ENCODE data around the gene SRP14.
"Not testable (repeated sequence)": the region's sequence is repeated elsewhere in the genome, so short reads cannot be mapped to it uniquely, and the experiment has no call there.

The SRP14 gene

DNA sequence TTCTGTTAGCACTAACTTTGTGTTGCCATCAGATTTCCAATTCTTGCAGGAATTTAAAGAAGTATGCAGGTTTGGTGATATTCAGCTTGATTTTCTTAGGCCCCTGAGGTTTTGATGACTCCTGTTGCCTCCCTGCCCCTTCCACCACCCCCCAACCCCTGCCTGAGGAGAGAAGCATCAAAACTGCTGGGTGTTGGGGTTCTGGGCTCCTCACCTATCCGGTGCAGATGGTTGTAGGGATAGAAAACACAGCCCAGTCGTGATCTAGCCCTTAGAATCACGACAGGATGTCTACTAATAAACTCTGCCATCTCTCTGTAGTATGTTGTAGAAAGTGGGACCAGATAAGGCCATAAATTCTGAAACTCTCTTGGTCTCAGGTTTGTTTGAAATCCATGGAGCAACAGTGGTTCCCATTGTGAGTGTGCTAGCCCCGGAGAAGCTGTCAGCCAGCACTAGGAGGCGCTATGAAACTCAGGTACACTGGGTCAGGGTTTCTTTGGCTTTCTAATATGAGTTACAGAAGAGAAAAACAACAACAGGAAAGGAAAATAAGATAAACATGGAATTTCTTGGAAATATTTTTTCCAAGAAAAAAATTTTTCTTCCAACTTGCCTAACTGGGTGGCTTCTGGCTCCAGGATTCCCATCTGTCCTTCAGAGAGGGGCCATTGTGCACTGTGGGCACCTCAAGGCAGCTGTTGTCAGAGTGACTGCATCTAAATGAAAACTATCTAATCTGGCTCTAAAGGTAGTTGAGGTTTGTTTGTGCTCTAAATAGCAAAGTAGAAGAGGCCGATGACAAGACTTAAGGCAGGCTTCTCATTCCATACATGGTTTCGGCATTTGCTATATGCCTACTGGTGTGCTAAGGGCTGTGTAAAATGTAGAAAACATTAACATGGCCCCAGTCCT, 8.7 kb downstream of the SRP14 start:
- DNase-seq (ENCODE audit: low read depth in 2 of 2) = no peak

DNA sequence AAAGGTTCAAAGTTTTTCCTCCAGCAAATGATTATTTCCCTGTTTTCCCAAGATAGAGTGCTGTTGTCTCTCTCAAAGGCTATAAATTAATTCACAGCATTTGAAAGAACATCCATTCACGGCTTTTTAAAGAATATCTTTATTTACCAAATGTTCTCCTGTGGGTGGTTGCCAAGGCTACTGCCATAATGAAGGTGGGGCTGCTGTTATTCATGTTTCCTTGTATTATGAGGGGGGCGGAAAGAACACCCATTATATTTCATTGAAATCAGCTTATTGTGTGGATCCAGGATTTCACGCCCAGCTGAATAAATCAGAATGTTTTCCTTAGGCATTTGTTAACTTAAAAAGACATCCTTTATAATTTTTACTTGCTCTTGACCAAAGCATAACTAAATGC, 10.1 kb downstream of the SRP14 start:
- DNase-seq (ENCODE audit: low read depth in 2 of 2) = no peak

DNA sequence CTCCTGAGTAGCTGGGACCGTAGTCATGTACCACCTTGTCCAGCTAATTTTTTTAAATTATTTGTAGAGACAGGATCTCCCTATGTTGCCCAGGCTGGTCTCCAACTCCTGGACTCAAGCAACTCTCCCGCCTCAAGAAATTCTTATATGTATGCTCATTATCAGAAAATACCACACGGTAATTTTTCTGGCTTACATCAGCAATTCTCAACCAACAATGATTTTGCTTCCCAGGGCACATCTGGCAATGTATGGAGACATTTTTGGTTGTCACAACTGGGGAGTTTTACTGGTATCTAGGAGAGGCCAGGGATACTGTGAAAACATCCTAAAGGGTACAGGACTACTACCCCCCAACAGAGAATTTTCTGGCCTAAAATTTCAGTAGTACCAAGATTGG, 10.8 kb downstream of the SRP14 start:
- no peak for DNase-seq (ENCODE audit: low read depth in 2 of 2)

DNA sequence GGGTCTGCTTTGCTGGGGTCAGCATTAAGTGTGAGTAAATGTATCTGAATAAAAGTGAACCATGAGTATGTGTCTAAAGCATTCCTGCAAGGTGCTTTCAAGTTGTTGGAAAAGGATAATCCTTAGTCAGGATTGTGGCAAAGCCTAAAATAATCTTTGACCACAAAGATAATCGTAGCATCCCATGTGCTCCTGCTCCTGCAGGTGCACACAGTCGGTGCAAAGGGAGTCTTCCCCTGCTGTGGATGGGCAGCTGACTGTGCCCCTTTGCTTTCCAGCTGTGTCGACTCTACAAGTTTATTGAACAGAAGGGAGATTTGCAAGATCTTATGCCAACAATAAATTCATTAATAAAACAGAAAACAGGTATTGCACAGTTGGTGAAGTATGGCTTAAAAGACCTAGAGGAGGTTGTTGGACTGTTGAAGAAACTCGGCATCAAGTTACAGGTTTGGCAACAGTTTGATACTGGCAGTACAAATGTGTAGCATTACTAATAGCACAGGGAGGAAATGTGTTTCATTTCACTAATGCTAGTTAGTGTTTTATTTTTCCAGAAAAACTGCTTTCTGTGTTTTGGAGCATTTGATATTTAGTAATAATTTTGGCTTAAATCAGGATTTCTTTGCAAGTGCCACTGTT, 22.6 kb downstream of the SRP14 start:
- DNase-seq (ENCODE audit: low read depth in 2 of 2) = no peak

DNA sequence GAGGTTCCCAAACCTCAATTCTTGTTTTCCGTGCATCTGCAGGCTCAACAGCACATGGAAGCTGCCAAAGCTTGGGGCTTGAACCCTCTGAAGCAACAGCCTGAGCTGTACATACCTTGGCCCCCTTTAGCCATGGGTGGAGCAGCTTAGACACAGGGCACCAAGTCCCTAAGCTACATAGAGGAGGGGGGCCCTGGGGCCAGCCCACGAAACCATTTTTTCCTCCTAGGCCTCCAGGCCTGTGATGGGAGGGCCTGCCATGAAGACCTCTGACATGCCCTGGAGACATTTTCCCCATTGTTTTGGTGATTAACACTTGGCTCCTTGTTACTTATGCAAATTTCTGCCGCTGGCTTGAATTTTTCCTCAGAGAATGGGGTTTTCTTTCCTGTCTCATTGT, 24.6 kb downstream of the SRP14 start:
- DNase-seq (ENCODE audit: low read depth in 2 of 2) = no peak

DNA sequence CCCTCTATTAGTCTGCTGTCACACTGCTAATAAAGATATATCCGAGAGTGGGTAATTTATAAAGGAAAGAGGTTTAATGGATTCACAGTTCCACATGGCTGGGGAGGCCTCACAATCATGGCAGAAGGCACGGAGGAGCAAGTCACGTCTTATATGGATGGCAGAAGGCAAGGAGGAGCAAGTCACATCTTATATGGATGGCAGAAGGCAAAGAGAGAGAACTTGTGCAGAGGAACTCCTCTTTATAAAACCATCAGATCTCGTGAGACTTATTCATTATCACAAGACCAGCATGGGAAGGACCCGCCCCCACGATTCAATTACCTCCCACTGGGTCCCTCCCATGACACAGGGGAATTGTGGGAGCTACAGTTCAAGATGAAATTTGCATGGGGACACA, 25.6 kb downstream of the SRP14 start:
- not testable (repeated sequence) for DNase-seq (ENCODE audit: low read depth in 2 of 2)

DNA sequence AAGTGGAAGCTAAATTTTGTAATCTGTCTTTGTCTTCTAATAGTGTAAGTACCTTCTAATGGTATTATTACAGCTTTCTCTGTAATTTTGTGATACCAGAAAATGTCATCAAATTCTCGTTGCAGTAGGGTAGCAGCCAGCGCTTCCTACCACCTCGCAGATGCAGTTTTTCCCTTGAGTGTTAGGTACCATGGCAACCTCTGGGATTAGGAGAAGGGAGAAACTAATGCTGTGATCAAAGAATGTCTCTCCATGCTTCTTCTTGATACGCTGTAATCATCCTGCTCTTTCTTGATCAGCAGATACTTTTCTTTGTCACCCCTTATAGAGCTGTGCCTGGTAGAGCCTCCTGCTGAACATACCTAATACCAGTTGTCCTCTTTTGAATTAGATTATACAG, 27.7 kb downstream of the SRP14 start:
- no peak for DNase-seq (ENCODE audit: low read depth in 2 of 2)

DNA sequence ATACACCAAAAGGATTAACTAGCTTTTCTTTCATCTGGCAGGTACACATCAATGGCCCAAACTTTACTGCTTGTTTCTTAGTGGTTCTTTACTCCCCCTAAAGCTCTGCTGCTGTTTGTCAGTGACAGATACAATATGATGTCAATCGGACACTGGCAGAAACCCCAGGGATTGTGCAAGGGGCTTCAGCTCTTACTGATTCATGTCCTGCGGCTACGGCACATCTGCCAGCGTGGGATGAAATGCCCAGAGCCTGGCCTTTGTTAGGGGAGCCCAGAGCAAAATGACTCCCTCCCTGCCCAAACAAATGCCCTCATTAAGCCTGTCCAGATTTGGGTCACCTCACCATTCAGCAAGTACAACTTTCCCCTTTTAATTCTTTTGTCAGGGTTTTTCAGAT, 28.3 kb downstream of the SRP14 start:
- DNase-seq (ENCODE audit: low read depth in 2 of 2) = no peak

DNA sequence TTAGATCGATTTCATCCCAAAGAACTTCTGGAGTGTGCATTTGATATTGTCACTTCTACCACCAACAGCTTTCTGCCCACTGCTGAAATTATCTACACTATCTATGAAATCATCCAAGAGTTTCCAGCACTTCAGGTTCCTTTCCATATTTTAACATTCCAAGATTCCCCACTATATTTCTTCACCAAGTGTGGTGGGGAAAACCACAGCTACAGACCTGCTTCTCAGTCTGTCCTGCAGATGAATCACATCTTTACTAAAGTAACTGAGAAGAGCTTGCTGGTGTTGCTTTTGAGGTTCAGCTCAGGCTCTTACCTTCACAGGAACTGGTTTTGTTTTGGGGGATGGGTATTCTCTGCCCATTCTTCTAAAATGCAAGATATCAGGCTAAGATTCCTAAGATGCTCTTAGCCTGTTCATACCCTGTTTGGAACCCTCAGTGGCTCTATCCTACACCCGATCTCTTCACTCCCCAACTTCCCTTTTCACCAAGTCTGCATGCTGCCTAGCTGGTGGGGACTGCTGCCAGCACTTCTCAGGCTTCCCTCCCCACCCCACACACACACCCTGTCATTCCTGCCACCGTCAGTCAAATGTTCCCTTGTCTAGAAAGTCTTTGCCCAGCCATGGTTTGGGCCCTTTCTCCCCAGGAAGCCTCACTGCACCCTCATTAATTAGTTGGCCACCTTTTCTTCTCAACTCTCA, 30.8 kb downstream of the SRP14 start:
- no peak for DNase-seq (ENCODE audit: low read depth in 2 of 2)

DNA sequence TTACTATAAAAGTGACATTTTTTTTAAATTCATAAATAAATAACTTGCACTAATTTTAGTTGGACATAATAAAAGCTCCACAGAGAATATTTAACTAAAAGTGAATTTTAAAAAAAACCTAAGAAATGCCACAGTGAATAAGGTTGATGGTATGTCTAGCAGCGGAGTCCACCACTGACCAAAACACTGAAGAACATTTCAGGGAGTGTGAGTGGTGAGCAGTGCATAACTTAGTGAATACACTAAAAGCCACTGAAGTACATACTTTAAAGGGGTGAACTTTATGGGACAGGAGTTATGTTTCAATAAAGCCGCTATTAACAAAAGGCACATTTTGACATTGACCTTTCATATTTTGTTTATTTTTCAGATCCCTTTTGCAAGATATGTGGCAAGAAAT, 32.3 kb downstream of the SRP14 start:
- DNase-seq (ENCODE audit: low read depth in 2 of 2) = no peak

DNA sequence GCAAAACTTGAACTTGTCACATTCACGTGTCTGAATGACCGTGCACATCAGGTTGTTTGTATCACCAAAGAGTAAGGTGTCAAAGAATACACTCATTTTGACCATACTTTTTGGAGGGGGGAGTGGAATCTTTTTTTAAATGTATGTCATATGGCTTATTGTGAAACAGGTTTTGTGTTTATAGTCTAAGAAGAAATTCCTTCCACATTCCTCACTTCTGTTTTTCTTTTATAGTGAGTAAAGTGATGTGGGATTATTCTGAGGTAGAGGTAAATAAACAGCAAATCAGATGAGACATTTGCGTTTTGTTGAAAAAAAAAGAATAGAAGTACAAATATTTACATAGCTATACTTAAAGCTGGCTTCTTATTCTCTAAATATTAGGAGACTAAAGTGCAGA, 33.0 kb downstream of the SRP14 start:
- no peak for DNase-seq (ENCODE audit: low read depth in 2 of 2)

DNA sequence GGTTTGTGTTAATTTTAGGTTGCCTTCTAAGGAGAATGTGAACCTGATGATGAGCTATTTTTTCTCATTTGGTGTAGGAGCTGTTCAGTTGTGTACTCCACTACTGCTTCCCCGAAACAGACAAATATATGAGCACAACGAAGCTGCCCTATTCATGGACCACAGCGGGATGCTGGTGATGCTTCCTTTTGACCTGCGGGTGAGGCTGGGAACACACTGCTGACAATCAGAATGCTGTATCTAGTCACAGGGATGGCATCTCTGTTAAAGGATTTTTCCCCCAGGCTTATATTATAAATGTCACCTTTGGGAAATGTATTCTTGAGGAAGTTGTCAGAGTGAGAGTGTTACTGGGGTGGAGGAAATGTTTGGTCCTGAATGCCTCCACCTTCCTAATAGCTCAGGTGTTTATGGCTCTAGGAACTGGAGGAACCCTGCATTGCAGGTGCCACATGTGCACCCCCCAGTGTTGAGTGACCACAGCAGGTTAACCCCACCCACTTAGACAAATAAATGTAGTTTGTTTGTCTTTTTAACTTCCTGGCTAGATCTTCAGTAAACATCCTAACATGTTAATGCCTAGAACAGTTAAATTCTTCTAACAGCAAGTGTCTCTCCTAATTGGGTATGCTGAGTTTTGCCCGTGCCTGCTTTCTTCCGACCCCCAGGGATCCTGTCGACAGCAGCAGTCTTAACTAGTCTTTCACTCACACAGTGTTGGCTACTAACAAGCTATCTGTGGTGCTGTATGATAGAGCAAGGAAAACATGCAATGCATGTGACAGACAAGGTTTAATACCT, 35.7 kb downstream of the SRP14 start:
- DNase-seq (ENCODE audit: low read depth in 2 of 2) = no peak

DNA sequence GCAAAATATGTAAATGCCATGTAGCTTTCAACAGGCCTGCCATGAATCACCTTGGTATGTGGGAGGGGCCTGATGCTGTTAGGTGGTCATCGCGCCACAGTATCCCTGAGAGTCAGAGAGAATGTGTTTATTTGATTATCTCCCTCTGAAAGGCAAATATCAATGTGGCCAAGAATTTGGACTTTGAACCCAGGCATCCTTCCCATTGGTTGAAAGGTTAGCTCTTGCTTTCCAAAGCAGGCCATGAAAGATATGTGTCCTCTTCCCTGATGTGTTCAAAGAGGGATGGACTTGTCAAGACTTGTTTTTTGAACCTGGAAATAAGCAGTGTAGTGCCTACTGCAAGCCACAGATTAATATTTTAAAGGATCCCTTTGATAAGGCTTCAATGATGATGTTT, 36.7 kb downstream of the SRP14 start:
- no peak for DNase-seq (ENCODE audit: low read depth in 2 of 2)

DNA sequence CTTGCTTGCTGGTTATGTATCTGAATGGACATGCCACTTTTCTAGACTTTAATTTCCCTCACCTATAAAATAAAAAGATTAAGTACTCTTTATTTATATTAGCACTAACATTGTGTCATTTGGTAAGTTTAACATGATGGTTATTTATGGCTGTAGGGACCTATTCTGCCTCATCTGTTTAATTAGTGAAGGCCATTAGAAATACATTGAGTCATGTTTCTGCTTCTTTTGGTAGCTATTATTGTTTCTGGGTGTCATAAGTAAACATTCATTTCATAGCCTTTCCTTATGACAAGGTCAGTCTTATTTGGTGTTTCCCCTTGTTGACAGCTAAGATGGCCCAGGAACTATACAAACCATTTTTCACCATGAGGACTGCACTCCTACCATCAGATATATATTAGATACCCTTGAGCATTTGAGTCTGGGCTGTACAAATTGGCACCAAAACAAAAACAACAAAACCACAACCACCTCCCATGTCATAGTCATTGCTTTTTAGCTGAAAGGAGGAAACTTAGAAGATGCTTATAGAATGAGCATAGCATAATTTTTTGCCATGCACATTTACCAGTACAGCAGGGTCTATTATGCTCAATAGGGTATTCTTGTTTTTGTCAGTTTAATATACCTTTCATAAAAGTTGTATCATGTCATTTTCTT, 39.3 kb downstream of the SRP14 start:
- DNase-seq (ENCODE audit: low read depth in 2 of 2) = no peak

DNA sequence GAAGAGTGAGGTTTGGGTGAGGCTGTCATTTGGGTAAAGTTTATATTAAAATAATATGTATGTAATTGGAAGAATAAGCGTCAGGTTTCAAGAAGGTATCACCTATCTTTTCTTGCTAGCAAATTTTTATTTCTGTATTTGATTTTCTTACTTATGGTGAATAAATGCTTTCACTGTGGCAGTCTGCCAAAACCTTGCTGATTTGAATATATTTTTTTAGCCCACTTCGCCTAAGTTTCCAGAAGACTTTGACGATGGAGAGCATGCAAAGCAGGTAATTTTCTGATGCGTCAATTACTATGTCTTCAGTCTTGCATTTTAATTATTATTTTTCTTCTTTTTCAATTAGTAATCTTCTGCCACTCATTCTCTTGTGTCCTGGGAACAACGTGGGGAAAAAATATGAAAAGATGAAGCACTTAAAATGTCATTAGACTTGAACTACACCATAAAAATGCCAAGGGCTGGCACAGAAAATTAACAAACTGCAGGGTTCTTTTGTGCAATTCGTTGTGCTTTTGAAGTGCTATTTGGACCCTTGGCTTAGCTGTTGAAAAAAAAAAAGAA, 40.4 kb downstream of the SRP14 start:
- DNase-seq (ENCODE audit: low read depth in 2 of 2) = no peak

DNA sequence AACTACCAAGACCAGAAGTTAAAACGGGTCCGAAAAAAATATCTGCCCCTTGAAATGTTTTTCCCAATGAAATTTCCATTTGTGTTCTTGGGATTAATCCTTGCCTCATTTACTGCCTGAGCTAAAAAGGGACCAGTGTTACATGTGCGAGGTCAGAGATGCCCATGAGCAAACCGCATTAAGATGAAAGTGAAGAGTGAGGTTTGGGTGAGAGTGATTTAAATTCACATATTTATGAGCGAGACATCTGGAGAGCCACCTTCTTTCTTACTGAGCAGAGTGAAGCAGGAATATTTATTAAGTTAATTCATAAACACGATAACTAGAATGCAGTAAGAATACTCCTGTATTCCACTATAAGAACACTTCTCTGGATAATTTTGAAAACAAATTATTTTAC, 41.3 kb downstream of the SRP14 start:
- no peak for DNase-seq (ENCODE audit: low read depth in 2 of 2)

DNA sequence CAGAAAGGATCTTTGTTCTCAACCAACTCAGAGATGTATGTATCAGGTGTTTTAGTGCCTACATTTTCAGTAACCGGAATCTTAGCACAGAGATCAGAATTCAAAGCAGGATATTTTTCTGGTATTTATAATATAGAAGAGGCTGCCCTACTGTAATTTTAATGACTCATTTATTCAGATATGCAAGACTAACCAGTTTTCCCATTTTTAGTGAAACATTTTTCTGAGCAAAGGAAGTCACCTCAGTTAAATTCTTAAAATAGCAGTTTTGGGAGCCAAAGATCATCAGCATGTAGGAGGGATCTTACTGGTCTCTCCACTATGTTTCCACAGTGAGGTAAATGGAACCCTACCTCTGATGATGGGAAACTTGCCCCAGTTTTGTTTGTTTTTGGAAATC, 42.0 kb downstream of the SRP14 start:
- DNase-seq (ENCODE audit: low read depth in 2 of 2) = no peak

DNA sequence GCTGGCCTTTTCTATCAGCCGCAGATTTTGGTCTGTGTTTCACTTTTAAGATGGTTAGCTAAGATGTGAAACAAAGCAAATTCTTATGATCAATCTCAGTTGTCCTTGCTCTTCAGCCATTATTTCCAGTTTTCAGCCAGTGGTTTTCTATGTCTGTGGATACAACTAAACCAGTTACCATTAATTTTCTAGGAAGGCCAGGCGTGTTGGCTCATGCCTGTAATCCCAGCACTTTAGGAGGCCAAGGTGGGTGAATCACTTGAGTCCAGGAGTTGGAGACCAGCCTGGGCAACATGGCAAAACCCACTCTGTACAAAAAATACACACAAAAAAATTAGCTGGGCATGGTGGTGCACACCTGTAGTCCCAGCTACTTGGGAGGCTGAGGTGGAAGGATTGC, 42.8 kb downstream of the SRP14 start:
- not testable (repeated sequence) for DNase-seq (ENCODE audit: low read depth in 2 of 2)

DNA sequence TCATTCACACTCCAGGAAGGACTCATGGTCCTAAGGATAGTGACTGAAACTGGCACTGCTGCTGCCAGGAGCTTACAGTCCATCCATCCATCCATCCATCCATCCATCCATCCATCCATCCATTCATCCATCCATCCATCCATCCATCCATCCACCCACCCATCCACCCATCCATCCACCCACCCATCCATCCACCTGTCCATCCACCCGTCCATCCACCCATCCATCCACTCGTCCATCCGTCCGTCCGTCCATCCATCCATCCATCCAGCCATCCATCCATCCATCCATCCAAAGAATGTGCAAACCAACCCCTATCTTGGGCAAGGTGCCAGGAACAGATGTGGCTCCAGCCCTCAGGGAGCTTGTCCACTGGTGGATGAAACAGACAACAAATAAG, 46.0 kb downstream of the SRP14 start:
- DNase-seq (ENCODE audit: low read depth in 2 of 2) = not testable (repeated sequence)

DNA sequence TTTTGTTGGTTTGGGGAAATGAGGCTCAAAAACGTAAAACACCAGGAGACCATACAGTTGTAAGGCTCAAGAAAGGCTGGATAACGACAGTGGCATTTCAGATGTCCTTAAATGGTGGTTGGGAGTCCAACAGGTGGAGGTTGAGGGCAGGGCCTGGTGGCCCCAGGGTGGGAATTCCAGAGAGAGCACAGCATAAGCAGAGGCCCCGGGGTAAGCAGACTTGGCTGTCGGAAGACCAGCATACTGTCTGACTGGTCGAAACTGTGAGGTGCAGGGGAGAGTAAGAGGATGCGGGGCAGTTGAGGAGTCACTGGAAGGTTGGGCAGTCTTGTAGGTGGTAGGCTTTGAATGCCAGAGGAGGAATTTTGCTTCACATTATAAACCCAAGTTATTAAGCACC, 48.3 kb downstream of the SRP14 start:
- DNase-seq (ENCODE audit: low read depth in 2 of 2) = no peak

DNA sequence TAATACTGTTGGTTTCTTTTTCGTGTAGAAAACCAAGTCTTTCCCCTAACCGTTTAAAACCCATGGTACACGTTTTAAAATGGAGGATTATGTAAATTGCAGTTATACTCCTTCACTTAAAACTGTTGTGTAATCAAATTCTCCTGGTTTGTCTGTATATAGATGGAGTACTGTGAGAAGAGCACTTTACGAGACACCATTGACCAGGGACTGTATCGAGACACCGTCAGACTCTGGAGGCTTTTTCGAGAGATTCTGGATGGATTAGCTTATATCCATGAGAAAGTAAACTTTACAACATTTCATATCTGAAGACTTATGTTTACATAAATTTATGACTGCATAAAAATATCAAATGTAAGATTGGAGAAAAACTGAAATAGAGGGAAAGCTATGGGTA, 51.2 kb downstream of the SRP14 start:
- no peak for DNase-seq (ENCODE audit: low read depth in 2 of 2)
